ENCODE measurements around the gene L1CAM.

L1CAM gene

DNA sequence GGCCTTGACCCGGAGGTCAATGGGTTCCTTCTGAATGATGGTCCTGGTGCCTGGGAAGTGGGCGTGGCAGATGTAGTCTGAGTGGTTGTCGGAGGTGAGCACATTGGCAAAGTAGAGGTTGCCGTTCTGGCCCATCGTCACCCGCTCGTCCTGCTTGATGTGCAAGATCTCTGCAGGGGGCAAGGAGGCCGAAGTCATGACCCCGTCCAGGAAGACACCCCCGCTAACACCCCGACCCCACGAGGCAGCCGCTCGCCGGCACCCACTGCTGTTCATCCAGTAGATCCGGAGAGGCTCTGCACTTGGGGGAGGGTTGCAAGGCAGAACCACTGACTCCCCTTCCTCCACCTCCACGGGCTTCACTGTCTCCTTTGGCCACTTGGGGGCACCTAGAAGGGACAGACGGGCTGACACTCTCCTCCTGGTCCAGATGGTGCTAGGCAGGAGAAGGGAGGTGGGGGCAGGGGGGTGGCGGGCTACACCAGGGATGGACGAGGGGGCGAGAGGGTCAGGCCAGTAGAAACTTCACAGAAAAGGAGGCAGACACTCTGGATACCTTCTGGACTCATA lies 15.1 kb downstream of the L1CAM start:
- H4K91ac ChIP-seq (ENCODE audit: low read depth, low read length), result no peak overlapping the region
- WGBS (ENCODE audit: extremely low coverage, insufficient coverage, insufficient read length), result no CpG with 5 or more reads among the region's 21 CpGs
- no peak overlapping the region for H3K23ac ChIP-seq (ENCODE audit: low read length)
- no peaks in the 10 kb centered on the region for H3K27me3 ChIP-seq (ENCODE audit: insufficient read depth, low read length)
- H4K12ac ChIP-seq (ENCODE audit: low read depth, low read length), result no peak overlapping the region
- H3K4ac ChIP-seq (ENCODE audit: low read depth, low read length), result no peak overlapping the region
- H2BK120ac ChIP-seq (ENCODE audit: insufficient read depth, low read length, poor library complexity), result no peak overlapping the region
- no peaks in the 10 kb centered on the region for H3K9me3 ChIP-seq (ENCODE audit: insufficient read depth, low read depth, low read length)
- DNase-seq, result no peak
- H3K4me3 ChIP-seq (ENCODE audit: low read depth, low read length), result no peak overlapping the region
- H3K27ac ChIP-seq (ENCODE audit: low read depth, low read length), result no peak overlapping the region
- H3K36me3 ChIP-seq (ENCODE audit: control insufficient read depth in 1 of 2, insufficient read depth in 2 of 2, low read length in 2 of 2), result peaks cover 33 to 41% of the 10 kb centered on the region in 2 experiments
- no peak overlapping the region for H3K14ac ChIP-seq (ENCODE audit: low read length)
- no peak overlapping the region for H2AK5ac ChIP-seq (ENCODE audit: low read length)
- H3K4me1 ChIP-seq (ENCODE audit: control insufficient read depth in 1 of 2, insufficient read depth in 2 of 2, low read length in 2 of 2), result peaks cover 3 to 5% of the 10 kb centered on the region in 2 experiments
- H4K8ac ChIP-seq (ENCODE audit: low read depth, low read length), result no peak overlapping the region
- H3K4me2 ChIP-seq (ENCODE audit: low read length), result no peak overlapping the region
- H3K79me2 ChIP-seq (ENCODE audit: control insufficient read depth, insufficient read depth, low read length, poor library complexity), result no peaks in the 10 kb centered on the region
- no peak overlapping the region for H3K9ac ChIP-seq (ENCODE audit: low read length)
- no peak overlapping the region for H2BK12ac ChIP-seq (ENCODE audit: low read length)
- H3K18ac ChIP-seq (ENCODE audit: low read length), result no peak overlapping the region
- H2AFZ ChIP-seq (ENCODE audit: insufficient read depth, low read length, poor library complexity), result no peak overlapping the region
- H3K79me1 ChIP-seq (ENCODE audit: low read length), result no peaks in the 10 kb centered on the region
- no peak overlapping the region for H2BK5ac ChIP-seq (ENCODE audit: low read depth, low read length, poor library complexity)

DNA sequence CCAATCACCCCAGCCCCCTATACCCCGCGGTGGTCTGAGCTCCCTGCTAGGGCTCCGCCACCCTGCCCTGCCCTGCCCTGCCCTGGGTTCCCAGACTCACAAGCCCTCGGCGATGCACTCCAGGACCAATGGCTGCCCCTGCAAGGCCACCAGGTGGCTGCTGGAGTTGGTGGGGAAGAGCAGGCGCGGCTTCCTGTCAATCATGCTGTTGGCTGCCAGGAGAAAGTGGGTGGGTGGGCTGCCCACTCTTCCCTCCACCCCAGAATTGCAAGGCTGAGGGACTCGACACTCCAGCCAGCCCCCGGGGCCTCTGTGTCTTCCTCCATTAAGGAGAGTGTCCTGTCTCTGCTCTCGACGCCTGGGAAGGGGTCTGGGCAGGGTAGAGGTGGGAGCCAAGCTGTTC lies 15.7 kb downstream of the L1CAM start:
- H3K4me2 ChIP-seq (ENCODE audit: low read length), result no peak overlapping the region
- H3K9me3 ChIP-seq (ENCODE audit: insufficient read depth, low read depth, low read length), result no peaks in the 10 kb centered on the region
- H4K12ac ChIP-seq (ENCODE audit: low read depth, low read length), result no peak overlapping the region
- DNase-seq, result no peak
- no peak overlapping the region for H3K9ac ChIP-seq (ENCODE audit: low read length)
- H2BK5ac ChIP-seq (ENCODE audit: low read depth, low read length, poor library complexity), result no peak overlapping the region
- no peak overlapping the region for H4K91ac ChIP-seq (ENCODE audit: low read depth, low read length)
- no peak overlapping the region for H3K27ac ChIP-seq (ENCODE audit: low read depth, low read length)
- H3K4me1 ChIP-seq (ENCODE audit: control insufficient read depth in 1 of 2, insufficient read depth in 2 of 2, low read length in 2 of 2), result peaks cover 3 to 5% of the 10 kb centered on the region in 2 experiments
- H2AK5ac ChIP-seq (ENCODE audit: low read length), result no peak overlapping the region
- no peak overlapping the region for H3K23ac ChIP-seq (ENCODE audit: low read length)
- H2BK12ac ChIP-seq (ENCODE audit: low read length), result no peak overlapping the region
- no peak overlapping the region for H4K8ac ChIP-seq (ENCODE audit: low read depth, low read length)
- no peak overlapping the region for H3K4ac ChIP-seq (ENCODE audit: low read depth, low read length)
- H3K79me2 ChIP-seq (ENCODE audit: control insufficient read depth, insufficient read depth, low read length, poor library complexity), result no peaks in the 10 kb centered on the region
- no peaks in the 10 kb centered on the region for H3K27me3 ChIP-seq (ENCODE audit: insufficient read depth, low read length)
- no peaks in the 10 kb centered on the region for H3K79me1 ChIP-seq (ENCODE audit: low read length)
- H2BK120ac ChIP-seq (ENCODE audit: insufficient read depth, low read length, poor library complexity), result no peak overlapping the region
- H3K14ac ChIP-seq (ENCODE audit: low read length), result no peak overlapping the region
- H2AFZ ChIP-seq (ENCODE audit: insufficient read depth, low read length, poor library complexity), result no peak overlapping the region
- H3K18ac ChIP-seq (ENCODE audit: low read length), result no peak overlapping the region
- H3K36me3 ChIP-seq (ENCODE audit: control insufficient read depth in 1 of 2, insufficient read depth in 2 of 2, low read length in 2 of 2), result peaks cover 34 to 42% of the 10 kb centered on the region in 2 experiments
- no CpG with 5 or more reads among the region's 11 CpGs for WGBS (ENCODE audit: extremely low coverage, insufficient coverage, insufficient read length)
- H3K4me3 ChIP-seq (ENCODE audit: low read depth, low read length), result no peak overlapping the region

DNA sequence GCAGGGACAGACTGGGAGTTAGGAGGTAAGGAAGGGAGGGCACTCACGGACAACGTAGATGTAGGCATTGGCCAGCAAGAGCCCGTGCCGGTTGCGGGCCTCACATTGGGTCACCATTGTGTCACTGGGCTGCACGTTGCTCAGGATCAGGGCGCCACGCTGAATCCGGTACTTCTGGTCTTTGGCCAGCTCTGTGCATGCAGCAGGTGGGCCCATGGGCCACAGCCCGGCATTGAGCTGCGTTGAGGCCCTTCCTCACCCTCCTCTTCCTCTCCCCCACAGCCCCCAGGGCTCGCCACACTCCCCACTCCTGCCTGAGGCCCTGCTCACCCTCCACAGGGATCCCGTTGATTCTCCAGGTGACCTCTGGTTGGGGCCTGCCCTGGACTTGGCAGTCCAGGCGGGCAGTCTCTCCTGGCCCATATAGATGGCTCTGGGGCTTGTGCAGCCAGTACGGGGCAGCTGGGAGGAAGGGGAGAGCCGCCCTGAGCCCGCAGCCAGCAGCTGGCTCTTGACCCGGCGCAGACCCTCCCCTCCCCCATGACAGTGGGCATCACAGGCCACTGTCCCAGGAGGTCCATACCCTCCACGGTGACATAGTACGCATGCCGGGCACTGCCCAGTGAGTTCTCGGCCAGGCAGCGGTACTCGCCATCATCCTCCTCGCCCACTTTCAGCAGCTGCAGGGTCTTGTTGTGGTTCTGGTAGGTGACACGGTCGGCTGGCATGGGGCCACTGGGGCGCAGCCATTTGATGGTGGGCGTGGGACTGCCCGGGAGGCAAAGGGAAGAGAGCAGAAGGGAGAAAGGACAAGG lies 16.3 kb downstream of the L1CAM start:
- H3K9ac ChIP-seq (ENCODE audit: low read length), result no peak overlapping the region
- H3K4ac ChIP-seq (ENCODE audit: low read depth, low read length), result no peak overlapping the region
- no peak overlapping the region for H4K91ac ChIP-seq (ENCODE audit: low read depth, low read length)
- no CpG with 5 or more reads among the region's 31 CpGs for WGBS (ENCODE audit: extremely low coverage, insufficient coverage, insufficient read length)
- H3K79me2 ChIP-seq (ENCODE audit: control insufficient read depth, insufficient read depth, low read length, poor library complexity), result no peaks in the 10 kb centered on the region
- no peak overlapping the region for H2AK5ac ChIP-seq (ENCODE audit: low read length)
- H3K79me1 ChIP-seq (ENCODE audit: low read length), result no peaks in the 10 kb centered on the region
- no peak overlapping the region for H2BK5ac ChIP-seq (ENCODE audit: low read depth, low read length, poor library complexity)
- H3K9me3 ChIP-seq (ENCODE audit: insufficient read depth, low read depth, low read length), result peaks cover 2% of the 10 kb centered on the region
- no peak overlapping the region for H2BK120ac ChIP-seq (ENCODE audit: insufficient read depth, low read length, poor library complexity)
- H4K12ac ChIP-seq (ENCODE audit: low read depth, low read length), result no peak overlapping the region
- H3K14ac ChIP-seq (ENCODE audit: low read length), result no peak overlapping the region
- no peak overlapping the region for H3K4me3 ChIP-seq (ENCODE audit: low read depth, low read length)
- H3K18ac ChIP-seq (ENCODE audit: low read length), result no peak overlapping the region
- H3K36me3 ChIP-seq (ENCODE audit: control insufficient read depth in 1 of 2, insufficient read depth in 2 of 2, low read length in 2 of 2), result peaks cover 39 to 47% of the 10 kb centered on the region in 2 experiments
- no peaks in the 10 kb centered on the region for H3K27me3 ChIP-seq (ENCODE audit: insufficient read depth, low read length)
- H3K23ac ChIP-seq (ENCODE audit: low read length), result no peak overlapping the region
- H2BK12ac ChIP-seq (ENCODE audit: low read length), result no peak overlapping the region
- H4K8ac ChIP-seq (ENCODE audit: low read depth, low read length), result no peak overlapping the region
- no peak for DNase-seq
- H2AFZ ChIP-seq (ENCODE audit: insufficient read depth, low read length, poor library complexity), result no peak overlapping the region
- H3K4me2 ChIP-seq (ENCODE audit: low read length), result no peak overlapping the region
- H3K27ac ChIP-seq (ENCODE audit: low read depth, low read length), result no peak overlapping the region
- peaks cover 3 to 5% of the 10 kb centered on the region in 2 experiments for H3K4me1 ChIP-seq (ENCODE audit: control insufficient read depth in 1 of 2, insufficient read depth in 2 of 2, low read length in 2 of 2)

DNA sequence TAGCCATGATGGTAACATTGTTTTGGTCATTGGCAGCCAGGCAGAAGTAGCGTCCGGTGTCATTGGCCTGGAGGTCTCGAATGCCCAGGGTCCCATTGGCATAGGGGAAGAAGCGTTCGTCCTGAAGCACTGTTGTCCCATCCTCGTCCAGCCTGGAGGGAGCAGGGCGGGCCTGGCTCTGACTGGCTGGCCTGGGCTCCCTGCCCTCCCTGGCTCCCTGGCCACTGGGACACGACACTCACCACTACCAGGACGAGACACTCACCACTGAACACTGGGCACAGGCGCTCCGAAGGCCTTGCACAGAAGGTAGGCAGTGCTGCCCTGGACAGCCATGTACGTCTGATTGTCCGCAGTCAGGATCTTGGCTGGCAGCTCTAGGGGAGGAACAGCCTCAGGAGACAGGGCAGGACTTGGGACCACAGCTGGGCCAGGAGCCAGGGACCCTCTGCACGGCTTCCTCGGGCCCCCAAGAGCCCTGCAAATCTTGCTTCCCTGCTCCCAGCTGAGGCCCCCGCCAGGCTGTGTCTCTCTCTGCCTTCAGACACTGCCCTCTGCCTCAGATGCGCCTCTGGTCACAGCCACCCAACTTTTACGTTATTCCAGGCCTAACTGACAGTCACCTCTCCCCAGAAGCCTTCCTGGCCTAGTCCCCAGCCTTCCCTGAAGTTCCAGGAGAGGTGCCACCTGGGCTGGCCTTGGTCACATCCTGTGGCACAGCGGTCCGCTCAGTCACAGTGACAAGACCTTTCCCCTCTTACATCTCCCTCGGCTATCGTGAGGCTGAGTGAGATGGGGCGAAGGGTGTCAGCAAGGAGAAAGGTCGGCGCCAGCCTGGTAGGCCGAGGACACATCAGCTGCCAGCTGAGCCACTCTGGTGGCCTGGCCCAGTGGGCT lies 17.1 kb downstream of the L1CAM start:
- Histone ChIP-seq H3K14ac (ENCODE audit: low read length) (no peak overlapping the region), H3K79me1 (ENCODE audit: low read length) (no peaks in the 10 kb centered on the region), H3K79me2 (ENCODE audit: control insufficient read depth, insufficient read depth, low read length, poor library complexity) (no peaks in the 10 kb centered on the region), H4K8ac (ENCODE audit: low read depth, low read length) (no peak overlapping the region), H4K91ac (ENCODE audit: low read depth, low read length) (no peak overlapping the region), H3K18ac (ENCODE audit: low read length) (no peak overlapping the region), H2AFZ (ENCODE audit: insufficient read depth, low read length, poor library complexity) (no peak overlapping the region), H3K4me1 (ENCODE audit: control insufficient read depth in 1 of 2, insufficient read depth in 2 of 2, low read length in 2 of 2) (peaks cover under 1 to 2% of the 10 kb centered on the region in 2 experiments), H3K4me3 (ENCODE audit: low read depth, low read length) (no peak overlapping the region), H3K36me3 (ENCODE audit: control insufficient read depth in 1 of 2, insufficient read depth in 2 of 2, low read length in 2 of 2) (peaks cover 39 to 47% of the 10 kb centered on the region in 2 experiments), H3K23ac (ENCODE audit: low read length) (no peak overlapping the region), H3K9ac (ENCODE audit: low read length) (no peak overlapping the region), H3K9me3 (ENCODE audit: insufficient read depth, low read depth, low read length) (peaks cover 2% of the 10 kb centered on the region), H3K27me3 (ENCODE audit: insufficient read depth, low read length) (no peaks in the 10 kb centered on the region), H2BK12ac (ENCODE audit: low read length) (no peak overlapping the region), H2BK120ac (ENCODE audit: insufficient read depth, low read length, poor library complexity) (no peak overlapping the region), H3K27ac (ENCODE audit: low read depth, low read length) (no peak overlapping the region), H4K12ac (ENCODE audit: low read depth, low read length) (no peak overlapping the region), H2AK5ac (ENCODE audit: low read length) (no peak overlapping the region), H3K4me2 (ENCODE audit: low read length) (no peak overlapping the region), H3K4ac (ENCODE audit: low read depth, low read length) (no peak overlapping the region), H2BK5ac (ENCODE audit: low read depth, low read length, poor library complexity) (no peak overlapping the region)
- no peak for DNase-seq
- no CpG with 5 or more reads among the region's 26 CpGs for WGBS (ENCODE audit: extremely low coverage, insufficient coverage, insufficient read length)

All from trophoblast cell (in vitro differentiated cells and primary cell).